Epithelial cell of esophagus (primary cell): ENCODE results near the gene ZNF641.

Experiments used
- DNase-seq: peaks from one replicate; pipeline ENCODE4 v3.0.0; 2010; ENCODE audit warnings: low read depth
- H3K4me3 ChIP-seq: 2 replicates; pipeline ENCODE4 v1.5.1; 2011; ENCODE audit warnings: mild to moderate bottlenecking, low read length, control low read depth
- CTCF ChIP-seq: IDR thresholded peaks from 2 replicates; pipeline ENCODE4 v1.5.1; 2011; ENCODE audit warnings: low read depth, mild to moderate bottlenecking, low read length, control low read depth, inconsistent platforms; ENCODE audit not compliant: insufficient read depth; ENCODE audit errors: missing control alignments

Gene ZNF641

GRCh38 chr12:48292040-48292439, 58.7 kb downstream of the ZNF641 start:
- peak; percentile 49 for DNase-seq
- H3K4me3 ChIP-seq = no peak overlapping the region
- TF ChIP-seq CTCF = no peak

GRCh38 chr12:48291511-48291910, 59.2 kb downstream of the ZNF641 start:
- peak; percentile 69 for DNase-seq
- H3K4me3 ChIP-seq = no peak overlapping the region
- no peak for TF ChIP-seq CTCF

- no peak for DNase-seq
- H3K4me3 ChIP-seq = no peak overlapping the region
- no peak for TF ChIP-seq CTCF
Observed at GRCh38 chr12:48288387-48289268, 62.1 kb downstream of the ZNF641 start.
